HPDE6-E6E7 (cell line): ENCODE data around the gene RNF41.
A peak's percentile ranks its signal among the peaks of the same experiment; 100 is the strongest.
"Not testable (repeated sequence)": the region's sequence is repeated elsewhere in the genome, so short reads cannot be mapped to it uniquely, and the experiment has no call there.

Experiments used
- DNase-seq: peaks from one replicate; pipeline ENCODE4 v3.0.0; 2011; ENCODE audit warnings: missing footprints; ENCODE audit errors: extremely low spot score

Gene RNF41

GRCh38 chr12:56169229-56169759 lies 52.4 kb downstream of the RNF41 start:
- DNase-seq = no peak

GRCh38 chr12:56165369-56165768 lies 56.4 kb downstream of the RNF41 start:
- no peak for DNase-seq

- no peak for DNase-seq
Observed at GRCh38 chr12:56164345-56164729, 57.4 kb downstream of the RNF41 start.

- DNase-seq = no peak
Observed at GRCh38 chr12:56163533-56164344, 58.0 kb downstream of the RNF41 start.

- no peak for DNase-seq
Observed at GRCh38 chr12:56162468-56163290, 59.0 kb downstream of the RNF41 start.

- DNase-seq = no peak
Observed at GRCh38 chr12:56161690-56162351, 59.9 kb downstream of the RNF41 start.

GRCh38 chr12:56160894-56161689 lies 60.6 kb downstream of the RNF41 start:
- DNase-seq = no peak

- no peak for DNase-seq
Observed at GRCh38 chr12:56160193-56160763, 61.4 kb downstream of the RNF41 start.

- DNase-seq = no peak
Observed at GRCh38 chr12:56159482-56160192, 62.1 kb downstream of the RNF41 start.

- peak; percentile 44 for DNase-seq
Observed at GRCh38 chr12:56158926-56159461, 62.7 kb downstream of the RNF41 start.

- peak; percentile 93 for DNase-seq
Observed at GRCh38 chr12:56158029-56158925, 63.4 kb downstream of the RNF41 start, which contains the start of gene MYL6. Gene MYL6 (plus strand): TSS chr12:56158359. CDS start chr12:56158402, 43 bp downstream.

GRCh38 chr12:56157201-56158028 lies 64.3 kb downstream of the RNF41 start:
- DNase-seq = peak; percentile 70

GRCh38 chr12:56156464-56157200 lies 65.1 kb downstream of the RNF41 start:
- not testable (repeated sequence) for DNase-seq

GRCh38 chr12:56155256-56155845 lies 66.4 kb downstream of the RNF41 start:
- no peak for DNase-seq

- DNase-seq = no peak
Observed at GRCh38 chr12:56154818-56155217, 66.9 kb downstream of the RNF41 start.

GRCh38 chr12:56154246-56154771 lies 67.4 kb downstream of the RNF41 start:
- no peak for DNase-seq

GRCh38 chr12:56153678-56154065 lies 68.0 kb downstream of the RNF41 start:
- DNase-seq = no peak
